C4-2B (cell line): ENCODE measurements around the gene RRP1B.

ENCODE experiments used
- ZFX ChIP-seq: fragments of 450-650 bp; IDR thresholded peaks from 2 replicates; pipeline ENCODE4 v1.6.1; 2017
- TF ChIP-seq, protein P1 (sequence below): fragments of 450-650 bp; conservative IDR thresholded peaks from 2 replicates; pipeline ENCODE4 v1.5.1; 2017; ENCODE audit warnings: mild to moderate bottlenecking

- TF ChIP-seq, protein P1, sequence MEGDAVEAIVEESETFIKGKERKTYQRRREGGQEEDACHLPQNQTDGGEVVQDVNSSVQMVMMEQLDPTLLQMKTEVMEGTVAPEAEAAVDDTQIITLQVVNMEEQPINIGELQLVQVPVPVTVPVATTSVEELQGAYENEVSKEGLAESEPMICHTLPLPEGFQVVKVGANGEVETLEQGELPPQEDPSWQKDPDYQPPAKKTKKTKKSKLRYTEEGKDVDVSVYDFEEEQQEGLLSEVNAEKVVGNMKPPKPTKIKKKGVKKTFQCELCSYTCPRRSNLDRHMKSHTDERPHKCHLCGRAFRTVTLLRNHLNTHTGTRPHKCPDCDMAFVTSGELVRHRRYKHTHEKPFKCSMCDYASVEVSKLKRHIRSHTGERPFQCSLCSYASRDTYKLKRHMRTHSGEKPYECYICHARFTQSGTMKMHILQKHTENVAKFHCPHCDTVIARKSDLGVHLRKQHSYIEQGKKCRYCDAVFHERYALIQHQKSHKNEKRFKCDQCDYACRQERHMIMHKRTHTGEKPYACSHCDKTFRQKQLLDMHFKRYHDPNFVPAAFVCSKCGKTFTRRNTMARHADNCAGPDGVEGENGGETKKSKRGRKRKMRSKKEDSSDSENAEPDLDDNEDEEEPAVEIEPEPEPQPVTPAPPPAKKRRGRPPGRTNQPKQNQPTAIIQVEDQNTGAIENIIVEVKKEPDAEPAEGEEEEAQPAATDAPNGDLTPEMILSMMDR, result no peak
- TF ChIP-seq ZFX, result no peak
Observed at GRCh38 chr21:43657355-43658087, 1.8 kb upstream of the RRP1B start.
